ENCODE measurements around the gene PLCE1. TPM values are rescaled to one million over a fixed set of nuclear protein-coding genes. Genes with fewer than 3 reads are reported as not detected.

Gene PLCE1
- total RNA-seq, 1 experiment from 2014 or later: 0.13 TPM

GRCh38 chr10:94003488-94003887 lies 9.8 kb downstream of the PLCE1 start:
- H4K20me1 ChIP-seq (ENCODE audit: control insufficient read depth, insufficient read depth, insufficient read length): no peaks in the 10 kb centered on the region
- no peak overlapping the region for H3K9ac ChIP-seq (ENCODE audit: extremely low read depth, insufficient read length, low read length)
- H2BK5ac ChIP-seq (ENCODE audit: insufficient read length, low read length): no peak overlapping the region
- H4K91ac ChIP-seq (ENCODE audit: insufficient read length, low read depth, low read length): no peak overlapping the region
- no peak overlapping the region for H3K18ac ChIP-seq (ENCODE audit: insufficient read length, low read depth, low read length)
- H3K23me2 ChIP-seq (ENCODE audit: insufficient read length, low read depth, low read length, poor library complexity, severe bottlenecking): no peaks in the 10 kb centered on the region
- no peaks in the 10 kb centered on the region for H3K79me1 ChIP-seq (ENCODE audit: insufficient read depth, low read depth, low read length, poor library complexity, severe bottlenecking)
- Mint-ChIP-seq H3K27me3 (ENCODE audit: low read depth) (peaks cover 38% of the 10 kb centered on the region), H3K4me1 (peaks cover 10 to 17% of the 10 kb centered on the region in 2 experiments), H3K9me3 (no peaks in the 10 kb centered on the region), H3K36me3 (ENCODE audit: insufficient read depth in 1 of 3, low read depth in 3 of 3) (no peaks in the 10 kb centered on the region), H3K4me3 (no peak overlapping the region), H3K27ac (no peak overlapping the region)
- no peak for TF ChIP-seq CTCF (conservative IDR thresholded peaks at IDR 0.05)
- H2AFZ ChIP-seq (ENCODE audit: low read length): no peak overlapping the region
- no peak overlapping the region for H2BK15ac ChIP-seq (ENCODE audit: low read depth, low read length)
- H3K23ac ChIP-seq (ENCODE audit: insufficient read length, low read depth, low read length): no peak overlapping the region
- H3K56ac ChIP-seq (ENCODE audit: insufficient read length, low read depth, low read length): no peak overlapping the region
- H4K8ac ChIP-seq (replicated peaks; ENCODE audit: insufficient read length, low read depth, low read length): no peak overlapping the region
- no peak overlapping the region for H2BK20ac ChIP-seq (ENCODE audit: low read depth, low read length, poor library complexity, severe bottlenecking)
- H4K5ac ChIP-seq (ENCODE audit: insufficient read length, low read depth, low read length): no peak overlapping the region
- H3K14ac ChIP-seq (ENCODE audit: insufficient read depth, low read length): no peak overlapping the region
- H3K79me2 ChIP-seq (ENCODE audit: insufficient read depth, low read length): no peaks in the 10 kb centered on the region
- H3K9me3 ChIP-seq (ENCODE audit: control insufficient read depth, low read depth, low read length): no peaks in the 10 kb centered on the region
- 0 out of 2 replicates have a peak, but pooled peaks cover 2% of the 10 kb centered on the region for H3K4me1 ChIP-seq (ENCODE audit: insufficient read depth, low read length)
- H3T11ph ChIP-seq (ENCODE audit: low read length): no peak overlapping the region
- DNase-seq: no peak
- no peak overlapping the region for H2AK5ac ChIP-seq (ENCODE audit: insufficient read length, low read length)
- WGBS (ENCODE audit: extremely low coverage, insufficient read length, low lambda C conversion rate): no CpG with 5 or more reads among the region's 3 CpGs
- no peak overlapping the region for H3K4ac ChIP-seq (ENCODE audit: low read depth, low read length)
- no peak overlapping the region for H2BK12ac ChIP-seq (ENCODE audit: insufficient read length, low read depth, low read length)
- no peak overlapping the region for H2BK120ac ChIP-seq (ENCODE audit: low read depth, low read length, poor library complexity, severe bottlenecking)
- no peak overlapping the region for H3K27ac ChIP-seq (ENCODE audit: insufficient read length, low read depth, low read length)
- H3K27me3 ChIP-seq (ENCODE audit: insufficient read depth, low read length): no peaks in the 10 kb centered on the region
- H3K4me2 ChIP-seq (ENCODE audit: insufficient read depth, insufficient read length, low read length): no peak overlapping the region

All from H9 (cell line).